IMR-90 (cell line): ENCODE measurements around the gene ARSH. TPM values are rescaled to one million over a fixed set of nuclear protein-coding genes. Genes with fewer than 3 reads are reported as not detected.

ENCODE experiments used
- ATAC-seq: fragments of 200-7000 bp; cut with Tn5 transposase; 2 replicates; pipeline ENCODE4 v1.9.1; 2020; ENCODE audit warnings: low read depth, mild to moderate bottlenecking, moderate library complexity
- BruUV-seq: library from RNA; stranded (reverse); fragments of 400-500 nt; replicated peaks from 2 replicates; lab custom pipeline; 2021; lab: Mats Ljungman, UMichigan
- CTCF ChIA-PET: fragments of 300-600 bp; formaldehyde crosslinking; extraction: SDS; loops from one replicate; lab custom pipeline; 2021; ENCODE audit warnings: antibody characterized with exemption; lab: Yijun Ruan, JAX
- POLR2A ChIA-PET: fragments of 300-600 bp; sonication (Branson Sonifier 250); formaldehyde crosslinking; loops from one replicate; lab custom pipeline; 2022; ENCODE audit warnings: antibody characterized with exemption; ENCODE audit not compliant: unreplicated experiment; lab: Charles Lee
- DNase-seq: peaks from one replicate; pipeline ENCODE4 v3.0.0; 2013
- H2AFZ ChIP-seq: replicated peaks from 2 replicates; pipeline ENCODE3; 2013; ENCODE audit warnings: low read length, mild to moderate bottlenecking; ENCODE audit not compliant: poor library complexity
- H2AK5ac ChIP-seq: 2 replicates; pipeline ENCODE4 v1.6.1; 2013; ENCODE audit warnings: low read depth, low read length, inconsistent platforms
- H2AK9ac ChIP-seq: replicated peaks from 2 replicates; pipeline ENCODE3; 2013; ENCODE audit warnings: mild to moderate bottlenecking, low read depth, low read length, moderate library complexity; ENCODE audit not compliant: poor library complexity
- H2BK120ac ChIP-seq: 2 replicates; pipeline ENCODE4 v1.6.1; 2013; ENCODE audit warnings: low read depth, low read length, inconsistent platforms
- H2BK15ac ChIP-seq: 3 replicates; pipeline ENCODE4 v1.6.1; 2013; ENCODE audit warnings: low read depth, low read length, inconsistent platforms
- H2BK20ac ChIP-seq: 2 replicates; pipeline ENCODE4 v1.6.1; 2013; ENCODE audit warnings: low read depth, mild to moderate bottlenecking, inconsistent platforms, low read length, moderate library complexity
- H2BK5ac ChIP-seq: 2 replicates; pipeline ENCODE4 v1.6.1; 2013; ENCODE audit warnings: mild to moderate bottlenecking, low read depth, low read length, inconsistent platforms; ENCODE audit not compliant: poor library complexity, severe bottlenecking
- H3K14ac ChIP-seq: replicated peaks from 2 replicates; pipeline ENCODE4 v1.6.1; 2013; ENCODE audit warnings: low read depth, low read length, inconsistent platforms
- H3K18ac ChIP-seq: 2 replicates; pipeline ENCODE4 v1.6.1; 2013; ENCODE audit warnings: low read depth, low read length, control low read depth
- H3K23ac ChIP-seq: 2 replicates; pipeline ENCODE4 v1.6.1; 2013; ENCODE audit warnings: low read depth, low read length, inconsistent platforms
- H3K27ac ChIP-seq: 2 replicates; pipeline ENCODE4 v1.5.1; 2013; ENCODE audit warnings: mild to moderate bottlenecking, control low read depth, low read length; ENCODE audit not compliant: insufficient read depth
- H3K27me3 ChIP-seq: 2 replicates; pipeline ENCODE4 v1.6.1; 2013; ENCODE audit warnings: low read length; ENCODE audit not compliant: control insufficient read depth, insufficient read depth
- H3K36me3 ChIP-seq: 2 replicates; pipeline ENCODE4 v1.6.1; 2013; ENCODE audit warnings: low read length, mixed read lengths; ENCODE audit not compliant: control insufficient read depth, insufficient read depth
- H3K4ac ChIP-seq: 2 replicates; pipeline ENCODE4 v1.6.1; 2013; ENCODE audit warnings: low read depth, low read length, inconsistent platforms
- H3K4me1 ChIP-seq: 2 replicates; pipeline ENCODE4 v1.6.1; 2013; ENCODE audit warnings: low read length, mixed read lengths; ENCODE audit not compliant: control insufficient read depth, insufficient read depth
- H3K4me2 ChIP-seq: 2 replicates; pipeline ENCODE4 v1.6.1; 2013; ENCODE audit warnings: low read depth, mild to moderate bottlenecking, control low read depth, low read length, moderate library complexity
- H3K4me3 ChIP-seq: 2 replicates; pipeline ENCODE4 v1.5.1; 2013; ENCODE audit warnings: low read depth, mild to moderate bottlenecking, control low read depth, low read length, moderate library complexity; ENCODE audit not compliant: insufficient read depth
- H3K56ac ChIP-seq: 2 replicates; pipeline ENCODE4 v1.6.1; 2013; ENCODE audit warnings: low read length, inconsistent platforms; ENCODE audit not compliant: insufficient read depth; ENCODE audit errors: extremely low read depth
- H3K79me1 ChIP-seq, 2 experiments: 2 replicates each; pipeline ENCODE4 v1.6.1; 2013; ENCODE audit warnings: low read length in 2 of 2, inconsistent platforms in 1 of 2, low read depth in 1 of 2
- H3K9ac ChIP-seq: 2 replicates; pipeline ENCODE4 v1.6.1; 2013; ENCODE audit warnings: low read depth, low read length, control low read depth
- H3K9me1 ChIP-seq: 2 replicates; pipeline ENCODE4 v1.6.1; 2013; ENCODE audit warnings: low read length, inconsistent platforms; ENCODE audit not compliant: insufficient read depth
- H3K9me3 ChIP-seq: 2 replicates; pipeline ENCODE4 v1.6.1; 2013; ENCODE audit warnings: low read length; ENCODE audit not compliant: control insufficient read depth, insufficient read depth
- H4K20me1 ChIP-seq: 2 replicates; pipeline ENCODE4 v1.6.1; 2013; ENCODE audit warnings: low read length, inconsistent platforms; ENCODE audit not compliant: insufficient read depth
- H4K5ac ChIP-seq: 2 replicates; pipeline ENCODE4 v1.6.1; 2013; ENCODE audit warnings: mild to moderate bottlenecking, low read depth, low read length, control low read depth
- H4K8ac ChIP-seq, 2 experiments: 2 replicates each; pipeline ENCODE4 v1.6.1; 2013; ENCODE audit warnings: low read depth in 2 of 2, low read length in 2 of 2, control low read depth in 1 of 2, inconsistent platforms in 1 of 2
- H4K91ac ChIP-seq: 2 replicates; pipeline ENCODE4 v1.6.1; 2013; ENCODE audit warnings: low read depth, low read length, inconsistent platforms; ENCODE audit not compliant: insufficient read depth
- BHLHE40 ChIP-seq: fragments of 150-350 bp; IDR thresholded peaks from 2 replicates; pipeline ENCODE4 v1.6.1; 2016; ENCODE audit warnings: mild to moderate bottlenecking, low read depth, low read length
- ELK1 ChIP-seq: fragments of 150-350 bp; IDR thresholded peaks from 2 replicates; pipeline ENCODE4 v1.6.1; 2016; ENCODE audit warnings: low read depth, mild to moderate bottlenecking, low read length, moderate library complexity, borderline replicate concordance
- FOS ChIP-seq: fragments of 150-350 bp; IDR thresholded peaks from 2 replicates; pipeline ENCODE4 v1.6.1; 2016; ENCODE audit warnings: low read depth, low read length
- MAFK ChIP-seq: IDR thresholded peaks from 2 replicates; pipeline ENCODE4 v1.6.1; 2012; ENCODE audit warnings: low read depth, low read length, improper control_type of control experiment
- POLR2A ChIP-seq: IDR thresholded peaks from 2 replicates; pipeline ENCODE4 v1.6.1; 2012; ENCODE audit warnings: mild to moderate bottlenecking, low read depth, low read length
- RAD21 ChIP-seq: IDR thresholded peaks from 2 replicates; pipeline ENCODE4 v1.6.1; 2012; ENCODE audit warnings: low read length, improper control_type of control experiment
- RFX5 ChIP-seq: IDR thresholded peaks from 2 replicates; pipeline ENCODE4 v1.8.0; 2012; ENCODE audit warnings: low read depth, mild to moderate bottlenecking, low read length, moderate library complexity
- SMC3 ChIP-seq: fragments of 150-350 bp; IDR thresholded peaks from 2 replicates; pipeline ENCODE4 v1.6.1; 2016; ENCODE audit warnings: low read depth, mild to moderate bottlenecking, antibody characterized with exemption, low read length, moderate library complexity
- USF2 ChIP-seq: fragments of 150-350 bp; IDR thresholded peaks from 2 replicates; pipeline ENCODE4 v1.6.1; 2017; ENCODE audit warnings: mild to moderate bottlenecking, antibody characterized with exemption, low read length, low read depth
- WGBS, 2 experiments: methylation state at CpG; one replicate each; pipeline versions ENCODE4 v1.1.5 to v1.1.7; 2013; ENCODE audit warnings: missing lambda C conversion rate in 2 of 2; ENCODE audit not compliant: insufficient read length in 1 of 2; ENCODE audit errors: extremely low coverage in 2 of 2; 5-methylcytosine and 5-hydroxymethylcytosine counted together
- dilution Hi-C: fragments of 300-500 bp; cut with HindIII; formaldehyde crosslinking; loops from one replicate; pipeline ENCODE4 v1.14.3; 2018; ENCODE audit warnings: low sequenced_read_pairs; ENCODE audit not compliant: unreplicated experiment
- in situ Hi-C: fragments of 300-500 bp; cut with MboI; formaldehyde crosslinking; loops from 3 replicates; pipeline ENCODE4 v1.14.3; 2019; ENCODE audit warnings: low sequenced_read_pairs, inconsistent platforms, mixed read lengths
- intact Hi-C: fragments of 100-400 bp; cut with micrococcal nuclease; formaldehyde crosslinking; loops from 2 replicates; pipeline ENCODE4 v1.10.0; 2022
- polyA plus RNA-seq, 3 experiments: library from polyadenylated mRNA; depleted of rRNA; stranded (reverse); fragments of >200 nt; gene quantifications; 2 replicates each; pipeline ENCODE4 v1.2.3, GENCODE V29; 2012; ENCODE audit warnings: low replicate concordance in 1 of 3
- total RNA-seq: library from RNA; depleted of rRNA; stranded (reverse); fragments of >200 nt; gene quantifications from 2 replicates; pipeline ENCODE4 v1.2.3, GENCODE V29; 2012

The ARSH gene
- total and polyA plus RNA-seq, 2 of the 4 experiments (the other 2 are of a cell fraction), result not detected

- POLR2A ChIA-PET, result no interaction called here
- H3K36me3 ChIP-seq, result no peaks in the 10 kb centered on the region
- H3K4ac ChIP-seq, result no peak overlapping the region
- no peak overlapping the region for H2AK5ac ChIP-seq
- DNase-seq, result no peak
- no peak overlapping the region for H4K5ac ChIP-seq
- dilution Hi-C loops, result no loop called here
- H3K79me1 ChIP-seq, result no peaks in the 10 kb centered on the region
- no peak overlapping the region for H3K23ac ChIP-seq
- ATAC-seq, result no peak
- H3K14ac ChIP-seq, result no peak overlapping the region
- intact Hi-C loops, result no loop called here
- no peak for TF ChIP-seq POLR2A
- TF ChIP-seq SMC3, result no peak
- no peak for TF ChIP-seq MAFK
- TF ChIP-seq BHLHE40, result no peak
- no peak for TF ChIP-seq FOS
- TF ChIP-seq RAD21, result no peak
- TF ChIP-seq RFX5, result no peak
- TF ChIP-seq ELK1, result no peak
- TF ChIP-seq USF2, result no peak
- H2BK5ac ChIP-seq, result no peak overlapping the region
- no peak overlapping the region for H2AFZ ChIP-seq
- H4K20me1 ChIP-seq, result no peaks in the 10 kb centered on the region
- no peak overlapping the region for H3K9ac ChIP-seq
- no peak overlapping the region for H3K18ac ChIP-seq
- no TSS peak for BruUV-seq
- H2BK20ac ChIP-seq, result no peak overlapping the region
- peaks cover 5% of the 10 kb centered on the region; the same call in 1 of the 2 replicates for H3K9me3 ChIP-seq
- WGBS, 2 experiments, result 80% methylated on average over 2 of the region's 6 CpGs; no CpG with 5 or more reads in 1 of the 2 experiments
- no peak overlapping the region for H3K27ac ChIP-seq
- CTCF ChIA-PET, result no interaction called here
- H3K4me1 ChIP-seq, result no peaks in the 10 kb centered on the region
- no peak overlapping the region for H2BK120ac ChIP-seq
- in situ Hi-C loops, result no loop called here
- H2AK9ac ChIP-seq, result no peak overlapping the region
- H3K4me2 ChIP-seq, result no peak overlapping the region
- no peak overlapping the region for H3K56ac ChIP-seq
- no peaks in the 10 kb centered on the region for H3K9me1 ChIP-seq
- H2BK15ac ChIP-seq, result no peak overlapping the region
- H3K4me3 ChIP-seq, result no peak overlapping the region
- no peak overlapping the region for H4K91ac ChIP-seq
- no peaks in the 10 kb centered on the region for H3K27me3 ChIP-seq
- H4K8ac ChIP-seq, result no peak overlapping the region
Measured at GRCh38 chrX:2972391-2972790, 34.0 kb upstream of the ARSH start.
